H1 (cell line): ENCODE results near the gene BZW1. TPM values are rescaled to one million over a fixed set of nuclear protein-coding genes. Genes with fewer than 3 reads are reported as not detected.

ENCODE experiments used
- CTCF ChIA-PET: fragments of 300-600 bp; sonication (Branson Sonifier 250); formaldehyde crosslinking; loops from one replicate; lab custom pipeline; 2021; ENCODE audit not compliant: partially characterized antibody; lab: Charles Lee
- POLR2A ChIA-PET: fragments of 300-600 bp; sonication (Branson Sonifier 250); formaldehyde crosslinking; loops from one replicate; lab custom pipeline; 2021; ENCODE audit warnings: inconsistent platforms; ENCODE audit not compliant: partially characterized antibody; lab: Charles Lee
- DNase-seq, 2 experiments: peaks; one replicate each; pipeline versions ENCODE4 v3.0.0 to v3.0.0-alpha.2; 2010 to 2022; ENCODE audit warnings: low spot score in 2 of 2, low read depth in 1 of 2, mixed read lengths in 1 of 2
- FAIRE-seq: peaks from 2 replicates; lab custom pipeline; 2011; peaks lifted over from hg19 to GRCh38; lab: Jason Lieb, UNC
- H2AFZ ChIP-seq: 2 replicates; pipeline ENCODE4 v1.8.1; 2012; ENCODE audit warnings: low read length, inconsistent platforms
- H2AK5ac ChIP-seq: 2 replicates; pipeline ENCODE4 v1.6.1; 2013; ENCODE audit warnings: low read depth, low read length
- H2BK120ac ChIP-seq: replicated peaks from 2 replicates; pipeline ENCODE3; 2013; ENCODE audit warnings: low read depth, low read length, inconsistent platforms
- H2BK12ac ChIP-seq: 2 replicates; pipeline ENCODE4 v1.6.1; 2013; ENCODE audit warnings: low read depth, low read length
- H2BK15ac ChIP-seq: 2 replicates; pipeline ENCODE4 v1.6.1; 2013; ENCODE audit warnings: low read length
- H2BK20ac ChIP-seq: 2 replicates; pipeline ENCODE4 v1.6.1; 2013; ENCODE audit warnings: low read length
- H2BK5ac ChIP-seq: 2 replicates; pipeline ENCODE4 v1.6.1; 2013; ENCODE audit warnings: low read depth, low read length
- H3K14ac ChIP-seq: 2 replicates; pipeline ENCODE4 v1.6.1; 2013; ENCODE audit warnings: inconsistent platforms; ENCODE audit not compliant: insufficient read length
- H3K18ac ChIP-seq: 2 replicates; pipeline ENCODE4 v1.6.1; 2013; ENCODE audit warnings: low read length; ENCODE audit errors: extremely low read depth
- H3K23ac ChIP-seq: 2 replicates; pipeline ENCODE4 v1.6.1; 2013; ENCODE audit warnings: inconsistent platforms; ENCODE audit not compliant: insufficient read length
- H3K23me2 ChIP-seq: 2 replicates; pipeline ENCODE4 v1.6.1; 2013; ENCODE audit warnings: low read depth, low read length
- H3K27ac ChIP-seq: 2 replicates; pipeline ENCODE4 v1.6.1; 2011; ENCODE audit warnings: low read depth, low read length, inconsistent platforms
- H3K27me3 ChIP-seq, 4 experiments: replicated peaks in 1 of 4; 1 replicate in 1 of 4; 2 replicates in 3 of 4; pipeline versions ENCODE4 v1.6.1 to v1.8.1; 2011 to 2013; ENCODE audit warnings: low read length in 3 of 4, mild to moderate bottlenecking in 3 of 4, inconsistent platforms in 2 of 4, mixed read lengths in 2 of 4, moderate library complexity in 1 of 4; ENCODE audit not compliant: control insufficient read depth in 3 of 4, insufficient read depth in 3 of 4; ENCODE audit errors: extremely low read depth in 1 of 4
- H3K36me3 ChIP-seq, 4 experiments: 2 replicates each; pipeline versions ENCODE4 v1.6.1 to v1.8.1; 2011 to 2013; ENCODE audit warnings: mild to moderate bottlenecking in 4 of 4, low read length in 3 of 4, moderate library complexity in 2 of 4, control low read depth in 1 of 4, inconsistent platforms in 1 of 4; ENCODE audit not compliant: insufficient read depth in 4 of 4, control insufficient read depth in 2 of 4
- H3K4ac ChIP-seq: replicated peaks from 2 replicates; pipeline ENCODE3; 2013; ENCODE audit warnings: low read length, low read depth, mixed read lengths, inconsistent platforms; ENCODE audit not compliant: insufficient read length
- H3K4me1 ChIP-seq, 4 experiments: replicated peaks in 1 of 4; 1 replicate in 1 of 4; 2 replicates in 3 of 4; pipeline versions ENCODE4 v1.6.1 to v1.8.1; 2011 to 2013; ENCODE audit warnings: low read length in 3 of 4, inconsistent platforms in 2 of 4, mixed read lengths in 1 of 4; ENCODE audit not compliant: insufficient read depth in 4 of 4, control insufficient read depth in 3 of 4
- H3K4me2 ChIP-seq, 2 experiments: 2 replicates each; pipeline versions ENCODE4 v1.6.1 to v1.8.1; 2011 to 2013; ENCODE audit warnings: low read depth in 2 of 2, low read length in 2 of 2, control low read depth in 1 of 2, inconsistent platforms in 1 of 2, mild to moderate bottlenecking in 1 of 2; ENCODE audit not compliant: insufficient read depth in 1 of 2
- H3K4me3 ChIP-seq, 4 experiments: fragments of 200-600, 300-600 bp in 1 of 4; sonication (generic), shearing (Covaris generic), sonication (Bioruptor Twin) in 1 of 4; 2 replicates each; pipeline versions ENCODE4 v1.5.1 to v1.8.1; 2011 to 2016; ENCODE audit warnings: low read length in 4 of 4, low read depth in 3 of 4, control low read depth in 2 of 4, inconsistent platforms in 2 of 4, mild to moderate bottlenecking in 2 of 4, mixed read lengths in 1 of 4, moderate library complexity in 1 of 4; ENCODE audit not compliant: insufficient read depth in 2 of 4; ENCODE audit errors: extremely low read depth in 1 of 4
- H3K56ac ChIP-seq: replicated peaks from 2 replicates; pipeline ENCODE3; 2013; ENCODE audit warnings: low read depth, mild to moderate bottlenecking, mixed read lengths, low read length, inconsistent platforms; ENCODE audit not compliant: insufficient read length
- H3K79me1 ChIP-seq: 2 replicates; pipeline ENCODE4 v1.6.1; 2013; ENCODE audit warnings: low read depth, low read length, control low read depth
- H3K79me2 ChIP-seq, 2 experiments: 2 replicates each; pipeline versions ENCODE4 v1.6.1 to v1.8.1; 2012 to 2013; ENCODE audit warnings: low read length in 2 of 2, mild to moderate bottlenecking in 2 of 2, inconsistent platforms in 1 of 2; ENCODE audit not compliant: insufficient read depth in 2 of 2, control insufficient read depth in 1 of 2
- H3K9ac ChIP-seq, 4 experiments: replicated peaks in 1 of 4; 1 replicate in 1 of 4; 2 replicates in 3 of 4; pipeline versions ENCODE4 v1.6.1 to v1.8.1; 2011 to 2013; ENCODE audit warnings: low read depth in 3 of 4, low read length in 3 of 4, control low read depth in 2 of 4, mild to moderate bottlenecking in 2 of 4, moderate library complexity in 2 of 4, inconsistent platforms in 1 of 4; ENCODE audit errors: extremely low read depth in 1 of 4
- H3K9me3 ChIP-seq, 2 experiments: 2 replicates each; pipeline versions ENCODE4 v1.6.1 to v1.8.1; 2012 to 2013; ENCODE audit warnings: mild to moderate bottlenecking in 2 of 2, moderate library complexity in 2 of 2, control low read depth in 1 of 2, inconsistent platforms in 1 of 2, low read depth in 1 of 2, low read length in 1 of 2, mixed read lengths in 1 of 2; ENCODE audit not compliant: insufficient read depth in 2 of 2
- H4K20me1 ChIP-seq, 2 experiments: replicated peaks in 1 of 2; 2 replicates each; pipeline versions ENCODE3 to v1.8.1; 2011 to 2013; ENCODE audit warnings: inconsistent platforms in 2 of 2, low read length in 2 of 2, mild to moderate bottlenecking in 1 of 2; ENCODE audit not compliant: insufficient read depth in 2 of 2, control insufficient read depth in 1 of 2
- H4K5ac ChIP-seq: 2 replicates; pipeline ENCODE4 v1.6.1; 2013; ENCODE audit warnings: low read length, low read depth, mixed read lengths, inconsistent platforms; ENCODE audit not compliant: insufficient read length
- H4K8ac ChIP-seq: 2 replicates; pipeline ENCODE4 v1.8.0; 2013; ENCODE audit warnings: mild to moderate bottlenecking, moderate library complexity, low read length, inconsistent platforms; ENCODE audit not compliant: insufficient read depth; ENCODE audit errors: extremely low read depth
- H4K91ac ChIP-seq: replicated peaks from 2 replicates; pipeline ENCODE3; 2013; ENCODE audit warnings: low read length, mixed read lengths, inconsistent platforms; ENCODE audit not compliant: insufficient read length
- ASH2L ChIP-seq: fragments of 200-600, 300-600 bp; sonication (generic); IDR thresholded peaks from one replicate; pipeline ENCODE4 v1.7.1; 2017; ENCODE audit warnings: low read length
- ATF3 ChIP-seq: IDR thresholded peaks from 2 replicates; pipeline ENCODE4 v1.6.1; 2011; ENCODE audit warnings: low read depth, mild to moderate bottlenecking, low read length; ENCODE audit not compliant: insufficient read depth
- CEBPB ChIP-seq: IDR thresholded peaks from 2 replicates; pipeline ENCODE4 v1.6.1; 2012; ENCODE audit warnings: low read depth, low read length
- CHD1 ChIP-seq: IDR thresholded peaks from 2 replicates; pipeline ENCODE4 v1.6.1; 2012; ENCODE audit warnings: low read depth, low read length, improper control_type of control experiment
- CHD2 ChIP-seq: IDR thresholded peaks from 2 replicates; pipeline ENCODE4 v1.6.1; 2012; ENCODE audit warnings: low read length, improper control_type of control experiment
- GTF2F1 ChIP-seq: IDR thresholded peaks from 2 replicates; pipeline ENCODE4 v1.6.1; 2012; ENCODE audit warnings: low read depth, low read length, improper control_type of control experiment, borderline replicate concordance
- KDM1A ChIP-seq: fragments of 200-600, 300-600 bp; sonication (generic); IDR thresholded peaks from 2 replicates; pipeline ENCODE4 v1.7.1; 2016; ENCODE audit warnings: mild to moderate bottlenecking, low read length, borderline replicate concordance
- KDM4A ChIP-seq: IDR thresholded peaks from one replicate; pipeline ENCODE4 v1.7.1; 2012; ENCODE audit warnings: low read depth, mild to moderate bottlenecking, moderate library complexity, low read length, inconsistent platforms; ENCODE audit not compliant: severe bottlenecking
- MAX ChIP-seq: IDR thresholded peaks from 2 replicates; pipeline ENCODE4 v1.6.1; 2012; ENCODE audit warnings: inconsistent platforms
- RAD21 ChIP-seq, 2 experiments: IDR thresholded peaks in 1 of 2; conservative IDR thresholded peaks in 1 of 2; 2 replicates each; pipeline ENCODE4 v1.6.1; 2011; ENCODE audit warnings: low read depth in 2 of 2, low read length in 2 of 2, improper control_type of control experiment in 1 of 2, inconsistent platforms in 1 of 2, mild to moderate bottlenecking in 1 of 2, moderate library complexity in 1 of 2
- SIN3A ChIP-seq, 2 experiments: IDR thresholded peaks in 1 of 2; conservative IDR thresholded peaks in 1 of 2; 2 replicates each; pipeline ENCODE4 v1.6.1; 2011 to 2012; ENCODE audit warnings: low read length in 2 of 2, improper control_type of control experiment in 1 of 2, low read depth in 1 of 2, mild to moderate bottlenecking in 1 of 2
- SIRT6 ChIP-seq: IDR thresholded peaks from one replicate; pipeline ENCODE4 v1.7.1; 2012; ENCODE audit warnings: low read length, inconsistent platforms
- SIX5 ChIP-seq: IDR thresholded peaks from 2 replicates; pipeline ENCODE4 v1.6.1; 2011; ENCODE audit warnings: mild to moderate bottlenecking, low read depth, low read length
- WGBS, 2 experiments: shearing (Covaris generic) in 1 of 2; methylation state at CpG; one replicate each; pipeline versions ENCODE4 v1.1.6 to v1.1.7; 2013 to 2015; ENCODE audit warnings: low lambda C conversion rate in 2 of 2, mixed read lengths in 2 of 2, inconsistent platforms in 1 of 2, low coverage in 1 of 2, missing lambda C conversion rate in 1 of 2; ENCODE audit not compliant: insufficient replicate concordance in 2 of 2, insufficient coverage in 1 of 2, insufficient read length in 1 of 2; ENCODE audit errors: extremely low coverage in 1 of 2, missing lambda C conversion rate in 1 of 2; 5-methylcytosine and 5-hydroxymethylcytosine counted together
- polyA plus RNA-seq, 7 experiments: library from polyadenylated mRNA; depleted of rRNA in 3 of 7; stranded (reverse) in 5 of 7; unstranded in 2 of 7; fragments of >200 nt in 5 of 7; fragments of 200-250 nt in 2 of 7; gene quantifications; 1 replicate in 5 of 7; 2 replicates in 1 of 7; 4 replicates in 1 of 7; pipeline versions ENCODE4 v1.2.1 to v1.2.3, GENCODE V29; 2011 to 2013; ENCODE audit warnings: missing spikeins in 2 of 7, mixed read lengths in 2 of 7
- total RNA-seq: library from RNA; stranded (reverse); fragmentation: NEBNext Ultra II Directional; extraction: Animal tissue kit (Norgen Biotek cat#: 25700); gene quantifications from 2 replicates; pipeline ENCODE4 v1.2.1, GENCODE V29; 2021

Gene BZW1
- total and polyA plus RNA-seq, 2 of the 8 experiments (the other 6 are each of a cell fraction or from before 2014, with no cell fraction given): 152 to 335 TPM

DNA sequence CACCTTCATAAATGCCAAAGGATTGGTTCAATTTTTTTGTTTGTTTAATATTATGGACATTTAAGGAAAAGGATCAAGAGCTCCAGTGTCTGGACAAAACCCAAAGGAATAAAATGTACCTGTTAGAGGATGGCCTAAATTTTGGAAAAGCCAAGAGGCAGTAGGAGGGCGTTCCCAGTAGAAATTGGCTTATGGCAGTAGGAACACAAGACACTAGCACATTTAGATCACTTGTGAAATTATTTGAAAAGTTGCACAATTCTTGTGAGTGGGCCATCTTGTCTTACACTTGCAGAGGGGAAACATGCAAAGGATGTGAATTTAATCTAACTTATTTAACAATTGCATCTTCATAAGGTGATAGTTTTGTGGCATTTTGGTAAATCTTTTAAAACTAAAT lies 3.2 kb downstream of the BZW1 start:
- Histone ChIP-seq H3K4me3 (no peak overlapping the region), H2BK15ac (no peak overlapping the region), H3K14ac (no peak overlapping the region), H2AK5ac (no peak overlapping the region), H3K79me2 (peaks cover 17 to 44% of the 10 kb centered on the region in 2 experiments), H2BK5ac (no peak overlapping the region), H4K91ac (no peak overlapping the region), H3K4me1 (peaks cover 2 to 9% (median 5%) of the 10 kb centered on the region in 4 experiments; a peak in 6 of 7 replicates), H2BK120ac (no peak overlapping the region), H3K27ac (no peak overlapping the region), H3K23ac (no peak overlapping the region), H3K9me3 (no peaks in the 10 kb centered on the region)
- ChIA-PET CTCF (no interaction called here), POLR2A (interaction anchor here (0.9 to 2.7 kb wide), 7 partner anchors 9 to 74 kb away, joined by 3 to 11 read pairs (median 5); partner anchors contain the start of genes CLK1, NIF3L1 and PPIL3)
- DNase-seq (no peak), FAIRE-seq (no peak)
- TF ChIP-seq SIRT6 (no peak), GTF2F1 (no peak), MAX (no peak), ATF3 (no peak), CEBPB (no peak), CHD2 (no peak), KDM1A (no peak), SIX5 (no peak), KDM4A (no peak), RAD21 (IDR thresholded peaks at IDR 0.05 in 1 of 2, conservative IDR thresholded peaks at IDR 0.05 in 1 of 2; ENCODE audit: low read depth in 2 of 2, low read length in 2 of 2) (no peak), ASH2L (no peak), CHD1 (no peak), SIN3A (conservative IDR thresholded peaks at IDR 0.05 in 1 of 2, IDR thresholded peaks at IDR 0.05 in 1 of 2; ENCODE audit: low read depth in 1 of 2, low read length in 2 of 2) (no peak)
- TF ChIP-seq, all 59 proteins: peak for 0
- Histone ChIP-seq H4K8ac (no peak overlapping the region), H2AFZ (no peak overlapping the region), H3K56ac (no peak overlapping the region), H2BK20ac (no peak overlapping the region), H3K18ac (no peak overlapping the region), H3K36me3 (peaks cover 40 to 67% (median 62%) of the 10 kb centered on the region in 4 experiments), H3K4me2 (no peak overlapping the region), H3K9ac (no peak overlapping the region), H4K5ac (no peak overlapping the region), H3K4ac (no peak overlapping the region), H3K23me2 (peaks cover 9% of the 10 kb centered on the region), H3K27me3 (no peaks in the 10 kb centered on the region), H4K20me1 (peaks cover 9 to 18% of the 10 kb centered on the region in 2 experiments), H2BK12ac (no peak overlapping the region), H3K79me1 (no peaks in the 10 kb centered on the region)
- WGBS, 2 experiments: 95% methylated on average over 1 of the region's 1 CpG; no CpG with 5 or more reads in 1 of the 2 experiments
